Measurements from ENCODE around the gene PRKCZ. TPM values are rescaled to one million over a fixed set of nuclear protein-coding genes. Genes with fewer than 3 reads are reported as not detected.
"Not testable (repeated sequence)": the region's sequence is repeated elsewhere in the genome, so short reads cannot be mapped to it uniquely, and the experiment has no call there.

The PRKCZ gene
- total RNA-seq, 2 donors from 2014 or later, result 50.4 to 72.2 TPM

GRCh38 chr1:2143814-2144500, 93.7 kb downstream of the PRKCZ start:
- Histone ChIP-seq H3K36me3 (no peaks in the 10 kb centered on the region), H3K9me3 (no peaks in the 10 kb centered on the region), H3K27me3 (no peaks in the 10 kb centered on the region), H3K4me1 (peaks cover 4% of the 10 kb centered on the region), H3K27ac (no peak overlapping the region), H3K9ac (ENCODE audit: low read depth in 2 of 2, low read length in 2 of 2) (no peak overlapping the region), H3K4me3 (no peak overlapping the region)
- no peak for TF ChIP-seq CTCF (IDR thresholded peaks at IDR 0.05)
- DNase-seq, result no peak
- intact Hi-C loops (cut with DNase I), result no loop called here

GRCh38 chr1:2144501-2145090, 94.4 kb downstream of the PRKCZ start:
- Histone ChIP-seq H3K9me3 (no peaks in the 10 kb centered on the region), H3K36me3 (no peaks in the 10 kb centered on the region), H3K27me3 (no peaks in the 10 kb centered on the region), H3K27ac (no peak overlapping the region), H3K4me3 (no peak overlapping the region), H3K9ac (ENCODE audit: low read depth in 2 of 2, low read length in 2 of 2) (no peak overlapping the region), H3K4me1 (no peaks in the 10 kb centered on the region)
- TF ChIP-seq CTCF (IDR thresholded peaks at IDR 0.05), result no peak
- no peak for DNase-seq
- intact Hi-C loops (cut with DNase I), result no loop called here

- TF ChIP-seq CTCF (IDR thresholded peaks at IDR 0.05), result no peak
- Histone ChIP-seq H3K9me3 (no peaks in the 10 kb centered on the region), H3K4me3 (no peak overlapping the region), H3K36me3 (no peaks in the 10 kb centered on the region), H3K9ac (ENCODE audit: low read depth in 2 of 2, low read length in 2 of 2) (no peak overlapping the region), H3K4me1 (no peaks in the 10 kb centered on the region), H3K27me3 (no peaks in the 10 kb centered on the region), H3K27ac (no peak overlapping the region)
- intact Hi-C loops (cut with DNase I), result no loop called here
- no peak for DNase-seq
Observed at GRCh38 chr1:2145946-2146835, 96.0 kb downstream of the PRKCZ start.

GRCh38 chr1:2146836-2147517, 96.8 kb downstream of the PRKCZ start:
- Histone ChIP-seq H3K9ac (ENCODE audit: low read depth in 2 of 2, low read length in 2 of 2) (no peak overlapping the region), H3K36me3 (no peaks in the 10 kb centered on the region), H3K4me1 (no peaks in the 10 kb centered on the region), H3K27ac (no peak overlapping the region), H3K4me3 (no peak overlapping the region), H3K9me3 (no peaks in the 10 kb centered on the region), H3K27me3 (no peaks in the 10 kb centered on the region)
- no peak for TF ChIP-seq CTCF (IDR thresholded peaks at IDR 0.05)
- no peak for DNase-seq
- intact Hi-C loops (cut with DNase I), result no loop called here

GRCh38 chr1:2147869-2148268, 97.7 kb downstream of the PRKCZ start:
- H3K4me1 ChIP-seq; H3K9me3 ChIP-seq; H3K36me3 ChIP-seq; H3K4me3 ChIP-seq; intact Hi-C loops (cut with DNase I); H3K27me3 ChIP-seq; H3K27ac ChIP-seq; H3K9ac ChIP-seq (ENCODE audit: low read depth in 2 of 2, low read length in 2 of 2); DNase-seq: not testable (repeated sequence)

All from colonic mucosa (tissue), 4 donors.